B cell (primary cell): Measurements from ENCODE around the gene GGACT. TPM values are rescaled to one million over a fixed set of nuclear protein-coding genes. Genes with fewer than 3 reads are reported as not detected.

Experiments used
- ATAC-seq: fragments of 200-7000 bp; cut with Tn5 transposase; one replicate; pipeline ENCODE4 v1.10.0; 2021; ENCODE audit warnings: low read depth, mild to moderate bottlenecking, moderate number of reproducible peaks, moderate library complexity
- CTCF ChIA-PET: fragments of 350-600 bp; sonication (Branson Sonifier 250); formaldehyde crosslinking; loops from one replicate; lab custom pipeline; 2021; ENCODE audit warnings: antibody characterized with exemption, inconsistent platforms; lab: Charles Lee
- POLR2A ChIA-PET: fragments of 350-600 bp; sonication (Branson Sonifier 250); formaldehyde crosslinking; loops from one replicate; lab custom pipeline; 2021; ENCODE audit warnings: antibody characterized with exemption; lab: Charles Lee
- DNase-seq: peaks from one replicate; pipeline ENCODE4 v3.0.0; 2013
- H2AFZ ChIP-seq: 2 replicates; pipeline ENCODE4 v1.6.1; 2012; ENCODE audit warnings: mild to moderate bottlenecking, low read depth, low read length; ENCODE audit not compliant: insufficient read depth, poor library complexity, severe bottlenecking
- H3K27ac ChIP-seq, 2 donors: 1 replicate in 1 of 2; 2 replicates in 1 of 2; pipeline ENCODE4 v1.5.1; 2012 to 2013; ENCODE audit warnings: low read length in 2 of 2, mild to moderate bottlenecking in 2 of 2, moderate library complexity in 1 of 2
- H3K27me3 ChIP-seq, 4 experiments: fragments of 200-600 bp in 1 of 4; sonication (generic) in 1 of 4; replicated peaks in 1 of 4; 1 replicate in 2 of 4; 2 replicates in 2 of 4; pipeline versions ENCODE4 v1.6.1 to v1.7.0; 2013 to 2016; ENCODE audit warnings: low read length in 3 of 4, mild to moderate bottlenecking in 2 of 4, mixed read lengths in 1 of 4, moderate library complexity in 1 of 4; ENCODE audit not compliant: insufficient read depth in 4 of 4, control insufficient read depth in 3 of 4; ENCODE audit errors: control extremely low read depth in 1 of 4
- H3K36me3 ChIP-seq, 2 experiments: replicated peaks in 1 of 2; 1 replicate in 1 of 2; 2 replicates in 1 of 2; pipeline versions ENCODE4 v1.6.1 to v1.7.1; 2013; ENCODE audit warnings: low read length in 1 of 2; ENCODE audit not compliant: insufficient read depth in 2 of 2, control insufficient read depth in 1 of 2; ENCODE audit errors: control extremely low read depth in 1 of 2, extremely low read depth in 1 of 2
- H3K4me1 ChIP-seq, 2 donors: fragments of 200-600 bp in 1 of 2; sonication (generic) in 1 of 2; 1 replicate in 1 of 2; 2 replicates in 1 of 2; pipeline versions ENCODE4 v1.5.1 to v1.6.1; 2013 to 2017; ENCODE audit warnings: low read length in 2 of 2; ENCODE audit not compliant: control insufficient read depth in 2 of 2, insufficient read depth in 2 of 2
- H3K4me2 ChIP-seq: replicated peaks from 2 replicates; pipeline ENCODE3; 2012; ENCODE audit warnings: mild to moderate bottlenecking, low read depth, low read length; ENCODE audit not compliant: poor library complexity, severe bottlenecking
- H3K4me3 ChIP-seq, 5 experiments: fragments of 200-600 bp in 1 of 5; sonication (generic) in 1 of 5; 1 replicate in 3 of 5; 2 replicates in 2 of 5; pipeline versions ENCODE4 v1.5.1 to v1.7.0; 2011 to 2016; ENCODE audit warnings: low read length in 4 of 5, mild to moderate bottlenecking in 4 of 5, low read depth in 2 of 5, control low read depth in 1 of 5, moderate library complexity in 1 of 5; ENCODE audit not compliant: insufficient read depth in 1 of 5; ENCODE audit errors: control extremely low read depth in 1 of 5, extremely low read depth in 1 of 5
- H3K79me2 ChIP-seq: fragments of 200-600 bp; sonication (generic); one replicate; pipeline ENCODE4 v1.6.0; 2016; ENCODE audit warnings: low read length; ENCODE audit not compliant: control insufficient read depth, insufficient read depth
- H3K9ac ChIP-seq: fragments of 200-600 bp; sonication (generic); 2 replicates; pipeline ENCODE4 v1.6.1; 2017; ENCODE audit warnings: mild to moderate bottlenecking, low read length, moderate library complexity
- H3K9me3 ChIP-seq, 3 donors: one replicate each; pipeline versions ENCODE4 v1.6.1 to v1.7.1; 2013; ENCODE audit warnings: low read length in 2 of 3; ENCODE audit not compliant: control insufficient read depth in 2 of 3, insufficient read depth in 1 of 3; ENCODE audit errors: control extremely low read depth in 1 of 3
- H4K20me1 ChIP-seq: 2 replicates; pipeline ENCODE4 v1.6.0; 2012; ENCODE audit warnings: mild to moderate bottlenecking, low read length; ENCODE audit not compliant: insufficient read depth, control insufficient read depth, poor library complexity, severe bottlenecking
- H3K27ac Mint-ChIP-seq: one replicate; pipeline ENCODE4 v1.8.0; 2021; ENCODE audit warnings: mixed read lengths
- H3K27me3 Mint-ChIP-seq: one replicate; pipeline ENCODE4 v1.8.0; 2021; ENCODE audit warnings: mixed read lengths
- H3K4me1 Mint-ChIP-seq: one replicate; pipeline ENCODE4 v1.8.0; 2021; ENCODE audit warnings: mixed read lengths
- H3K4me3 Mint-ChIP-seq: one replicate; pipeline ENCODE4 v1.8.0; 2021; ENCODE audit warnings: mixed read lengths
- H3K9me3 Mint-ChIP-seq: one replicate; pipeline ENCODE4 v1.8.0; 2022; ENCODE audit warnings: mixed read lengths; ENCODE audit not compliant: insufficient read depth
- CTCF ChIP-seq: fragments of 200-600 bp; IDR thresholded peaks from one replicate; pipeline ENCODE4 v1.8.0; 2022; ENCODE audit warnings: antibody characterized with exemption, mild to moderate bottlenecking
- EZH2 ChIP-seq: IDR thresholded peaks from 2 replicates; pipeline ENCODE4 v1.6.1; 2012; ENCODE audit warnings: borderline replicate concordance, low read depth, mild to moderate bottlenecking, moderate library complexity, low read length; ENCODE audit not compliant: insufficient read depth, poor library complexity, severe bottlenecking
- WGBS: methylation state at CpG from one replicate; pipeline ENCODE4 v1.1.5; 2013; ENCODE audit warnings: missing lambda C conversion rate; ENCODE audit not compliant: insufficient coverage; 5-methylcytosine and 5-hydroxymethylcytosine counted together
- intact Hi-C: fragments of 100-400 bp; cut with micrococcal nuclease; formaldehyde crosslinking; loops from one replicate; pipeline ENCODE4 v1.10.0; 2022
- polyA plus RNA-seq: library from polyadenylated mRNA; depleted of rRNA; stranded (reverse); fragments of >200 nt; gene quantifications from 2 replicates; pipeline ENCODE4 v1.2.3, GENCODE V29; 2012
- total RNA-seq, 2 donors: library from RNA; stranded (reverse); fragments of 120-200 nt in 1 of 2; gene quantifications; 1 replicate in 1 of 2; 2 replicates in 1 of 2; pipeline versions ENCODE4 v1.2.3 to v1.2.4, GENCODE V29; 2013 to 2022

Gene GGACT
- total and polyA plus RNA-seq, 2 donors (not counting 1 experiment from before 2014, with no cell fraction given) = 3.2 to 3.5 TPM

GRCh38 chr13:100540621-100541020, 48.0 kb downstream of the GGACT start:
- H3K27me3 Mint-ChIP-seq = no peaks in the 10 kb centered on the region
- H3K27ac Mint-ChIP-seq = no peak overlapping the region
- no peak for TF ChIP-seq EZH2
- TF ChIP-seq CTCF = no peak
- H3K9me3 Mint-ChIP-seq = no peaks in the 10 kb centered on the region
- H3K36me3 ChIP-seq = no peaks in the 10 kb centered on the region
- H3K27ac ChIP-seq = no peak overlapping the region
- H3K79me2 ChIP-seq = no peaks in the 10 kb centered on the region
- POLR2A ChIA-PET = no interaction called here
- no peak for DNase-seq
- no peak overlapping the region for H3K4me3 Mint-ChIP-seq
- intact Hi-C loops = no loop called here
- no peak overlapping the region for H3K4me2 ChIP-seq
- no peaks in the 10 kb centered on the region for H3K9me3 ChIP-seq
- 97% methylated on average over 3 of the region's 3 CpGs for WGBS
- no peak overlapping the region for H3K4me3 ChIP-seq
- H2AFZ ChIP-seq = no peak overlapping the region
- peaks cover 7% of the 10 kb centered on the region for H3K4me1 Mint-ChIP-seq
- peaks cover 3 to 6% of the 10 kb centered on the region in 2 donors for H3K4me1 ChIP-seq
- no peak for ATAC-seq
- no peaks in the 10 kb centered on the region for H4K20me1 ChIP-seq
- CTCF ChIA-PET = no interaction called here
- H3K9ac ChIP-seq = no peak overlapping the region
- H3K27me3 ChIP-seq = no peaks in the 10 kb centered on the region

- Histone ChIP-seq H4K20me1 (no peaks in the 10 kb centered on the region), H3K9me3 (peaks cover 0 to 1% (median 0%) of the 10 kb centered on the region in 3 donors), H2AFZ (no peak overlapping the region), H3K79me2 (no peaks in the 10 kb centered on the region), H3K4me3 (no peak overlapping the region), H3K4me2 (no peak overlapping the region), H3K4me1 (peaks cover 3 to 6% of the 10 kb centered on the region in 2 donors), H3K36me3 (no peaks in the 10 kb centered on the region), H3K27ac (no peak overlapping the region), H3K27me3 (no peaks in the 10 kb centered on the region), H3K9ac (no peak overlapping the region)
- TF ChIP-seq CTCF (no peak), EZH2 (no peak)
- intact Hi-C loops = no loop called here
- DNase-seq = no peak
- H3K27me3 Mint-ChIP-seq = no peaks in the 10 kb centered on the region
- H3K27ac Mint-ChIP-seq = no peak overlapping the region
- no peak for ATAC-seq
- no peaks in the 10 kb centered on the region for H3K9me3 Mint-ChIP-seq
- no CpG with 5 or more reads among the region's 5 CpGs for WGBS
- POLR2A ChIA-PET = no interaction called here
- peaks cover 7% of the 10 kb centered on the region for H3K4me1 Mint-ChIP-seq
- CTCF ChIA-PET = no interaction called here
- no peak overlapping the region for H3K4me3 Mint-ChIP-seq
Observed at GRCh38 chr13:100537951-100538462, 50.6 kb downstream of the GGACT start.
